HG02642 (cell line): ENCODE measurements around the gene HUNK.
"Not testable (repeated sequence)": the region's sequence is repeated elsewhere in the genome, so short reads cannot be mapped to it uniquely, and the experiment has no call there.

Source experiments
- ATAC-seq: cut with Tn5 transposase; IDR thresholded peaks from one replicate; pipeline ENCODE4 v1.9.1; 2021; ENCODE audit warnings: mild to moderate bottlenecking; ENCODE audit not compliant: unreplicated experiment, poor library complexity

Gene HUNK

DNA sequence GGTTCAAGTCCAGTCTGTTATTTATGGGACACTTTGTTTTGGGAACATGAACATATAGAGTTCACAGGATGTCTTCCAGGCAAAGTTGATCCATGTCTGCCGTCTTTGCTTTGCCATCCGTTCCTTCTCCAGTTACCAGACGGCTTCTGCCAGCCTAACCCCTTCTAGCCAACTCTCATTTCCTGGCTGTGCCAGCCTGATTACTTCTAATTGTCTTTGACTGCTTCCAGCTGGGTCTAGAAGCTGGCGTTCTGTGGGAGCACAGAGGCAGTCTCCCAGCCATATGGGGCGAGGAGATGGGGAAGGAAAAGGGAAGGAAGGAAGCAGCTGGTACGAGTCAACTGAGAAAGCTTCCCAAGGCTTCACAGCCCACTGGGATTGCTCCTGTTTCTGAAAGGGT is 3.1 kb upstream of the HUNK start:
- no peak for ATAC-seq

- ATAC-seq = no peak
Observed at GRCh38 chr21:31870472-31871193, 2.2 kb upstream of the HUNK start.

- ATAC-seq = not testable (repeated sequence)
Observed at GRCh38 chr21:31871371-31871770, 1.4 kb upstream of the HUNK start.

GRCh38 chr21:31872072-31872451 is 758 bp upstream of the HUNK start:
- no peak for ATAC-seq

- no peak for ATAC-seq
Observed at GRCh38 chr21:31873275-31873695, 465 bp downstream of the HUNK start.

- ATAC-seq = no peak
Observed at GRCh38 chr21:31873696-31874599, 1.1 kb downstream of the HUNK start.

DNA sequence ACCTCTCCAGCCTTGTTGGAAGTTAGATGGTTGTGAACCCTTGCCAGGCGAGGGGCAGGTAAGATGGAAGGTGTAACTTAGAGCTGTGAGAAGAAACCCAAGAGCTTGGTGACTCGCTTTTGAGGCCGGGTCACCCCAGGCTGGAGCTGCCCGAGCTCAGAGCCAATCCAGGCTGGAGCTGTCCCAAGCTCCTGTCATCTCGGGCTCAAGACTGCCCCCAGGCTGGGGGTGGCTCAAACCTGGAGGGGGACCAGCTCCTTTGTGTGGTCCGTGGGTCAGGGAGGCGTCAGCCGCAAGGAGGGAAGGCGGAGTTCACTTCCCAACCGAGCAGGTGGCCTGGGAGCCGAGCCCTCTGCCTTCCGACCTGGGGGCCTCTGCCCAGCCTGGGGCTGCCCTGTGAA is 2.0 kb downstream of the HUNK start:
- ATAC-seq = no peak

- ATAC-seq = no peak
Observed at GRCh38 chr21:31875496-31876015, 2.7 kb downstream of the HUNK start.

DNA sequence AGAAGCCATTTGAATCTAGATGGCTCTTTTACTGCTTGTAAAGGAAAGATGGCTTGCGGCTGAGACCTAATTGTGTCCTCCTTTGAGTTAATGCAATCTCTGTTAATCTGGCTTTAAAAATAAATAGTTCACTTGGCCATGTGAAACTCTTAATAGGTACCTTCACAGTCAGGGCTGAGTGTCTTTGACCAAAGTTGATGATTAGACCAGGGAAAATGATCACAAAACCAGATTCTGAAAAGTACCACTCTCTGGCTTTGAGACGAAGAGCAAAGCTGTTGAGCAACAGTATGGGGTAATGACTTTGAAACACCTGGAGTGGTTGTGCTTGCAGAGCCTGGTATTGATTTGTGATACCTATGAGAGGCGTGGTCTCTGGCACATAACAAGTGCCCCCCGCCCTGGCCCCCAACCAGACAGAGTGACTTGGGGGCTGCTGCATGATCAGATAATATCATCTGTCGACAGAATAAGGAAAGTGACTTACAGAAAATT is 4.7 kb downstream of the HUNK start:
- no peak for ATAC-seq

GRCh38 chr21:31878831-31879230 is 6.0 kb downstream of the HUNK start:
- ATAC-seq = no peak

GRCh38 chr21:31879241-31879650 is 6.4 kb downstream of the HUNK start:
- no peak for ATAC-seq

- no peak for ATAC-seq
Observed at GRCh38 chr21:31879911-31880310, 7.1 kb downstream of the HUNK start.

- no peak for ATAC-seq
Observed at GRCh38 chr21:31880816-31881215, 8.0 kb downstream of the HUNK start.

GRCh38 chr21:31882711-31883110 is 9.9 kb downstream of the HUNK start:
- ATAC-seq = no peak

DNA sequence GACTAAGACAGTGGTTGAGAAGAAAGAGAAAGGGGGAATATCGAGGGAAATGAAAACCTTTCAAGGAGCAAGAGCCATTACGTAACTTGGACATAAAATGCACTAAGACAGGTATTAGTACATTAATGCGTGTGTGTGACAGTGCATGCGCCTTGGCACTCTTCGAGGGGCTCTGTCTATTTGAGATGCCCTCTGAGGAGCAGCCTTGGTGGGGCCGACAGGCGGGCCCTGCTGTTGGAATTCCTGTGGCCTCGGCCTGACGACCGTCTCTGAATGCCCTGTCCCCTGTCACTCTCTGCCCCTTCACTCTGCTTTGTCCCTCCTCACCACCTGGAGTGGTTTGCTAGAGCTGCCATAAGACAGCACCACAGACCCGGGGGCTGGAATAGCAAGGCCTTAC is 12.3 kb downstream of the HUNK start:
- ATAC-seq = no peak

DNA sequence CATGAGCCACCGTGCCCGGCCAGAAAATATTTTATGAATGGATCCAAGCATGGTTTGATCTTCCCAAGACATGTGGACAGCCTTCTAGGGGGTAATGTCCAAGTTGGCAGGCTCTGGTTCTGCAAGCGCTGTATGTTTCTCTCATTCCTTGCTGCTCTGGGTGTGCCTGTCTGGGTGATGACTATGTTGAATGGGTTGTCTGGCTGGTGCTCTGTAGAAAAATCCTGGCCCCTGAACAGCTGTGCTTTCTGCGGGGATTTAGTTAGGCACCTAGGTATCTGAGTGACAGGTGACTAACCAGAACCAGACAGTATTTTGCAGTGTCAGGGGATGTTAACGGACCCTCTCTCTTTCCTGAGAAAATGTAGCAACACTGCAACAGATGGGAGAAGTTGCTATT is 14.1 kb downstream of the HUNK start:
- ATAC-seq = no peak

DNA sequence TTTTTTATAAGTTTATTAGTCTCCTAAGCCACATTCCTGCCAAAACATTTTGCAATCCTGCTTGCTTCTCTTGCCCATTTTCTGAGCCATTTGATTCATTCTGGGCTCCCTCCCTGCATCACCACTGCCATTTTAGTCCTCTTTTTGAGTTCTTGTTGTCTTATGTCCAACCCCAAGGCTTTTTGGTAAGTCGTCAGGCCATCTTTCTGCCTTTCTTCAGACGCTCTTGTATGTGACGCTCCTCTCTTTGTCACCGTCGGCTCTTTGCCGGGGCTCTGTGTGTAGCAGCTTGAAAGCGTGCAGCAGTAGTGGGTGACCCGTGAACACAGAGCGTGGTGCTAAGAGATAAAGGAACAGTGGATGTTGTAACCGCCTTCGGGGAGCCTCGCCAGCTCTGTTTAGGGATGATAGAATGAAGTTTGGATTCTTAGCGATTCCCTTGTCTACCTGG is 14.6 kb downstream of the HUNK start:
- ATAC-seq = no peak

- no peak for ATAC-seq
Observed at GRCh38 chr21:31888936-31889371, 16.1 kb downstream of the HUNK start.

DNA sequence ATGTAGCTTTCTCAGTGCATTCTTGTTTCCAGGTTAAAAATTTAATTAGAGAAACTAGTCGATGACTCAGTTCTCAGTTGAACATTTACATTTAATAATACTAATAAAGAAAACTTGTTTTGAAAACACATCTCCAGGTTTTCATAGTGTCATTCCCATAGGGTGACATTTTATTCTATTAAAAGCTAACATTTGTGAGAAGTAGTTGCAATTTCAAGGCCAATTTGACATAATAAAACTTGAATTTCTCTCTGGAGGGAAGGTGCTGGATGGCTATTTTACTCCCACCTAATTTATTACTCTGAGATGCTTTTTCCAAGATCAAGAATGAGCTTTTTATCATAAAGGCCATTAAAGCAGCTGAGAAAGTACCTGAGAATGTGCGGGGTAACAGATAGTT is 16.6 kb downstream of the HUNK start:
- no peak for ATAC-seq

GRCh38 chr21:31892686-31893085 is 19.9 kb downstream of the HUNK start:
- no peak for ATAC-seq

DNA sequence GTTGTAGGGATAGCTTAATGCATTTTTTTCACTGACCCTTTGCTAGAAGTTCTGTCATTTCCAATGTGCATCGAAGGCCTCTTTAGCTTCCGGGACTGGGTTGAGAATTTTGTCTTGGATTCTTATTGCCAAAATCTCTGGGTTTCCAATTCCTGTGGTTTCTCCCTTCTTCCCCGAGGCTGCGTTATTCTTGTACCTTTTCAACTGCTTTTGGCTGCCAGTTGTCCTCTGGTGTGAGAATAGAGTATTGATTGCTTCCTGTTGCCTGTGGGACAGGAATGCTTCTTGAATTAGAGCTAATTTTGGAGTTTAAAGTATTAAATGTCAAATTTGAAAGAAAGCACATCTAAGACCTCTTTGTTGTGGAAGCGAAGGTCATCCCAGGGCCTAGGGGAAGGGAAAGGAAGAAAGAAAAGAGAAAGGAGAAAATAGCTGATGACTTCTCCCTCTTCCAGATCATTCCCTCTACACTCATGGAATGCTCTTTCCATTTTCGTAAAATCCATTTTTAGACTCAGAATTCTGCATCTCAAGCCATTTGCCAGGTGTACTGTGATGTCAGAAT is 21.1 kb downstream of the HUNK start:
- no peak for ATAC-seq
